Measurements from ENCODE around the gene PSMD14.
"Not testable (repeated sequence)": the region's sequence is repeated elsewhere in the genome, so short reads cannot be mapped to it uniquely, and the experiment has no call there.

PSMD14 gene

GRCh38 chr2:161337247-161337646, 29.0 kb downstream of the PSMD14 start:
- no peak for DNase-seq

- not testable (repeated sequence) for DNase-seq
Observed at GRCh38 chr2:161339532-161339931, 31.3 kb downstream of the PSMD14 start.

DNA sequence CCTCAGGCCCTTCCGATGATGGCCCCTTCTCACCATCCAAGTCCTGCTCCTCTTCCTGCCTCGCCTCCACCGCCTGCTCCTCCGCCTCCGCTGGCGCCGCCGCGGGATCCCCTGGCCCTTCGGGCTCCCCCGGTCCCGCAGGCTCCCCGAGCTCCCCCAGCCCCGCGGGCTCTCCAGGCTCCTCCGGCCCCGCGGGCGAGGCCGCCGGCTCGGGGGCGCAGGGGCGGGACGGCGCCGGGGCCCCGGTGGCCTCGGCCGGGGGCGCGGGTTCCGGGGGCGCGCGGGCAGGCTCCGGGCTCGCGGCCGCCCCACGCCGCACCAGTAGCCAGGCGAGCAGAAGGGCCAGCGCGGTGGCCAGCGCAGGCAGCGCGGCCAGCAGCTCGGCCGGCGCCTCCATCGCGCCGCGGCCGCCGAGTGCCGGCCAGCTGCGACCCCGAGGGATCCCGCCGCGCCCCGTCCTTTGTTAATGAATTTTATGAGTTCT, 32.7 kb downstream of the PSMD14 start:
- not testable (repeated sequence) for DNase-seq

DNA sequence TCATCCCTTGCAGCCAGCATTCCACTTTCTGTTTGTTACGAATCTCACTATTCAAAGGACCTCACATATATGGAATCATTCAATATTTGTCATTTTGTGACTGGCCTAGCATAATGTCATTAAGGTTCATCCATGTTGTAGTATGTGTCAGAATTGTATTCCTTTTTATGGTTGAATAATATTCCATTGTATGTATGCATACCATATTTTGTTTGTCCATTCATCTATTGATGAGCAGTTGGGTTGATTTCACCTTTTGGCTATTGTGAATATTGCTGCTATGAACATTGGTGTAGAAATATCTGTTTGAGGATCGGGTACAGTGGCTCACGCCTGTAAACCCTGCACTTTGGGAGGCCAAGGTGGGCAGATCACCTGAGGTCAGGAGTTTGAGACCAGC, 35.0 kb downstream of the PSMD14 start:
- no peak for DNase-seq

DNA sequence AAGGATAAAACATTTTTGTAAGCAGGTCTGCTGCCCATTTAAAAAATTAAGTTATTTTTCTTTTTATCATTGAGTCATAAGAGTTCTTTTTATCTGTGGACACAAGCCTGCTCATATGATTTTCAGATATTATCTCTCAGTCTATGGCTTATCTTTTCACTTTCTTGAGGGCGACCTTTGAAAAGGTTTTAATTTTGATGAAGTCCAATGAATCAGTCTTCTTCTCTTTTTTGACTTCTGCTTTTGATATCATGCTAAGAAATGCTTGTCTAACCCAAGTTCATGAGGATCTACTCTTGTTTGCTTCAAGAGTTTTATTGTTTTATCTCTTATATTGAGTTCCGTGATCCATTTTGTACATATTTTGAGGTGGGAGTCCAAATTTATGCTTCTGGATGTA, 36.5 kb downstream of the PSMD14 start:
- no peak for DNase-seq

DNA sequence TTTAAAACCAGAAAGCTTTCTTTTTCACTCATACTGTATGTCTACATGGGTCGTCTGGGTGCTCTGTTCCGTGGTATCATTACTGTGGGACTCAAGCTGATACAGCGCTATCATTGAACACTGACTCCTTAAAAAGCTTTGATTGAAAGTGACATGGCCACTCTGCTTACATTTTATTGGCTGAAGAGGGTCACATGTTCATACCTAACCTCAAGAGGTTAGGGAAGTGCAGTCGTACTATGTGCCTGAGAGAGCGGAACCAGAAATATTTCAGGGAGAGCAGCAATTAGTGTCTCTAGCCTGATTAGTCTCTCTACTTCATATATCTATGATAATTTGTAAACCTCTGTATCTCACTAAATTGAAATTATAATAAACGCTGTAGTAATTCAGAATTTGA, 43.5 kb downstream of the PSMD14 start:
- no peak for DNase-seq

DNA sequence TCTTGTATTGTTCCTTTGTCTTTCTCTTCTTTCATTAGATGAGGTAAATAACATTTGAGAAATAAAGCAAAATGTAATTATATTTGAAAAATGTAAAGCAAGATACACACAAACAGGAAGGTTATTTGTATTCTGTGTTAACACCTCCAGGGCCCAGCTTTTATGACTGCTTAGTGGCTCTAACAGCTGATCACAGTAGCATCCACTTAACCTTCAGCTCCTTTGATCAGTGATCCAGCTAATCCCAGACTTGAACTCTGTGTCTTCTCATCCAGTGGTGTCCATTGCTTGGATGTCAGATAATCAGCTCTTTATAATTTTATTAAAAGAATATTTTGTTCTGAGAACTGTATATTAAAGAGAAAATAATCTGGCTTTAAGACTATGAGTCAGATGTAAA, 44.5 kb downstream of the PSMD14 start:
- DNase-seq = no peak

- no peak for DNase-seq
Observed at GRCh38 chr2:161353543-161353942, 45.3 kb downstream of the PSMD14 start.

GRCh38 chr2:161354106-161354505, 45.9 kb downstream of the PSMD14 start:
- no peak for DNase-seq

DNA sequence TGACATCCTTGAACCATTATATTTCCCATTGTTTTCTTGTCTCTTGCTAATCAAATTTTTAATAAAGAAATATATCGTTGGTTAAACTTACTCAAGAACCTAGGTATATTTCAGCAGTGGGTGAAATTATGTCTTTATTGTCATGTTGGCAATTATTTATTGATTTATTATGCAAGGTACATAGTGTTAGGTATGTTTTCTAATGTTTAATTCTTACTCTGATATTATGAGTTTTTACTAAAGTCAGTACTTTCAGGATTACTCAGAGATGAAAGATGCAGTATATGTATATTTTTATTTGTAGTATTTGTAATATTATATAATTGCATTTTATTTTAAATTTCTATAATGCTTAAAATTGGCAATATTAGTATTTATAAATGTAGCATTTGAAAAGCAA, 46.9 kb downstream of the PSMD14 start:
- no peak for DNase-seq

DNA sequence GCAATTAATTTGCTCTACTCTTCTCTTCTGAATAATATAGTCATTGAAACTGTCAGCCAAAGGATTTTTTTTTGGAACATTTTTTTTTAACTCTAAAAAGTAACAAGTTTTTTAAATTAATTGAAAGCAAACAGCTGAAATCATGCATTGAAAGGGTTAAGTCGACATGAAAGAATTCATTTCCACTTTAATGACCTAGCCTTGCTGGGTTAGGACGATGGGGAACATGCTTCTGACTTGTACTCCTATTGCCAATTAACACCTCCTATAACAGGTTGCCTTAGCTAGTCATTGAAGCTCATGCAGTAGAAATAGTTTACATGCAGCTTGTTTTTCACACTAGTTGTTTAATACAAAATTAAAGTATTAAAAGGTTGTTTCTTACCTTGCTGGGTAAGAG, 47.8 kb downstream of the PSMD14 start:
- no peak for DNase-seq

DNA sequence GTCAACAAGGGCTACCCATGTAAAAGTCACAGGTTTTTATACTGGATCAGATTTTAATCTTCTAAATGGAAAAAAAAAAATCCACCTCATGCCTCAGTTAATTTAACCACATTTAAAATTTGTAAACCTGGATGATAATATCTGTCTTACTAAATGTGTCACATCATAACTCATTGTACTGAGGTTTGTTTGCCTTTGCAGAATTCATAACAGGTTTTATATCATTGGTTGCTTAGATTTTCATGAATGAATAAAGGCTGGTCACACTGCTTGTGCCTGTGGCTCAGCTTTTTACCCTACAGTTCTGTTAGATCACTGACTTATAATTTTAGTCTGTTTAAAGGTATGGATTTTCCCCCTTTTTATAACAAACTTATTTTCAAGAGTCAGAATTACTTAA, 48.9 kb downstream of the PSMD14 start:
- no peak for DNase-seq

- DNase-seq = no peak
Observed at GRCh38 chr2:161358838-161359237, 50.6 kb downstream of the PSMD14 start.

GRCh38 chr2:161360095-161360654, 52.0 kb downstream of the PSMD14 start:
- DNase-seq = not testable (repeated sequence)

GRCh38 chr2:161362568-161363166, 54.4 kb downstream of the PSMD14 start:
- no peak for DNase-seq

- DNase-seq = no peak
Observed at GRCh38 chr2:161367675-161368074, 59.5 kb downstream of the PSMD14 start.

DNA sequence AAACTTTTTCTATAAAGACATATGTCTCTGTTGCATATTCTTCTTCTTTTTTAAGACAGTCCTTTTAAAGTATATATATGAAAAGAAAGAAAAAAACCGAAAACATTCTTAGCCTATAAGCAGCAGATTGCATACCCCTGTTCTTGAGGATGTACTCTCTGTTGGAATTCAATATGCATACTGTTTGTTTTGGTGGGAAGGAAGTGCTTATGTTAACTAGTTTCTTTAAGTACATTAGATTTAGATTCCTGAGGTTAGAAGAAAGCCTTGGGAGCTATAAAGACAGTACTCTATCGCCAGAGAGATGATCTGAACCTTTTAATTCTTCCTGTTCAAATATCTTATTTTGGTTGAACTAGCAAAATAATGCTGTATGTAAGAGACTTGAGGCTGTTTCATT, 61.1 kb downstream of the PSMD14 start:
- DNase-seq = no peak

GRCh38 chr2:161370981-161371380, 62.8 kb downstream of the PSMD14 start:
- no peak for DNase-seq

- no peak for DNase-seq
Observed at GRCh38 chr2:161371869-161372268, 63.6 kb downstream of the PSMD14 start.

DNA sequence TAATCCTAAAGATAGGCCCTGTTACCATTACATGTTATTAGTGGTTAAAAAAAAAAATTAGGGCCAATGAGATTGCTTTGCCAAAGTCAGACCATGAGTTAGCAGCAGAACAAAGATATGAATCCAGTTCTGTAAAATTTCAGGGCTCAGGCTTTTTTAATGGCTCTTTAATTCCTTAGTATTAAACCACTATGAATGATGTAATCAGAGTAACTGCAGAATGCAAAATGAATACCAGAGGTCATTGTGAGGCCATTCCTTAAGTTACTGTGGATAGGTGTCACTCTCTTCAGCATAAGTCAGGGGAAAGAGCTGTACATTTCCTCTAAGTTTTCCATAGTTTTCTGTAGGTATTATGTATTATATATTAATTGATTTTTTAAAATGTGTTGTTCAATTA, 65.7 kb downstream of the PSMD14 start:
- no peak for DNase-seq

- DNase-seq = no peak
Observed at GRCh38 chr2:161374446-161374845, 66.2 kb downstream of the PSMD14 start.

DNA sequence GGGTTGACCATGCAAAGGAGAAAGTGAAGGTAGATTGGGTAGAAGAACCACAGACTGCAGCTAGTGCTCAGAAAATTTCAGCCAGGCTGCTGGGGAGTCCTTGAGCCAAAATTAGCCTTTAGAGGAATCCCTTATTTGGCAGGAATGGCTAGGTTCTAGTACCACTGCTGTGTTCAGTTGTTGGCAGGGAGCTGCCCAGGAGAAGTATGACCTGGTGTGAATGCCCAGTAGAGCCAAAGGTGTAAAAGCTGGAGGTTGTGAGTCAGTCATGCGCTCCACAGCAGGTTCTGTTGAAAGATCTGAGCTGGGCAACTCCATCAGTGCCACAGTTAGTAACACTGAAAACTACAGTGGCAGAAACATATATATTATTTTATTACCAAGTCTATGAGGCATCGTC, 71.5 kb downstream of the PSMD14 start:
- DNase-seq = no peak

DNA sequence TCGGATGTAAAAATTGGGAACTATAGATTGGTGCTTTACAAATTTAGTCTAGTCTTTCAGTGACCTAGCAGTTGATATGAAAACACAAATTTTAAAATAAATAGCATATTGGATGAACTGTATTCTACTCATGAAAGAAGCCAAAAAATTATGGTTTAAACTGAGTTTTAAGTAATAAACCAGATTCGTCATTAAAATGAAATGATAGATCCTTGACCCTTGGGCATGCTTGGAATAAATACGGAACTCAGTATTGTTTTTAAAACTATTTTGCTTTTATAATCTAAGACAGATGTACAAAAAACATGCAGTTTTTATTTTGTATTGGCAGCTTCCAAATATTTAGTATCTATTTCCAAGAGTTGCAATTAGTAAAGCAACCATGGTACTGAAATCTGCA, 73.3 kb downstream of the PSMD14 start:
- DNase-seq = no peak

- no peak for DNase-seq
Observed at GRCh38 chr2:161382747-161383146, 74.5 kb downstream of the PSMD14 start.

DNA sequence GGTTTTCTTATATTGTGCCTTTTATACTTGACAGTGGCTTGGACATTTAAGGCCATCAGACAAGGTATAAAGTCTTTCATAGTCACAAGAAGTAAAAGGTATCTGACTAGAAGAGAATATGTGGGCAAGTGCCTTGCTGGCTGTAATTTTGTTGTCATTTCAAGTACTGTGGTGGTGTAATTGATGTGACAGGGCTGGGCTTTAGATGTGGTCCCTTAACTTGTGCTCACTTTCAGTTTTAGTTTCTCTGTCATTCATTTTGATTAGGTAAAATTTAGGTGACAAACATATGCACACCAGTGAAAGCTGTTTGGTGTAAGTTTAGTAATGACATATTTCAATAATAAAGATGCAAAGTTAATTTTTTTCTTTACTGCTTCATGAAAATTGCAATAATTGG, 76.6 kb downstream of the PSMD14 start:
- no peak for DNase-seq

Measured in SW 1271 (cell line).